Stimulated activated CD4-positive, alpha-beta T cell treated with anti-CD3 and anti-CD28 coated beads, Interleukin-4, amount 100 ng/mL, for 24 hours (primary cell): ENCODE data around the gene LAMA2.

ENCODE experiments used
- DNase-seq: peaks from one replicate; pipeline ENCODE4 v3.0.0-alpha.2; 2020

LAMA2 gene

DNA sequence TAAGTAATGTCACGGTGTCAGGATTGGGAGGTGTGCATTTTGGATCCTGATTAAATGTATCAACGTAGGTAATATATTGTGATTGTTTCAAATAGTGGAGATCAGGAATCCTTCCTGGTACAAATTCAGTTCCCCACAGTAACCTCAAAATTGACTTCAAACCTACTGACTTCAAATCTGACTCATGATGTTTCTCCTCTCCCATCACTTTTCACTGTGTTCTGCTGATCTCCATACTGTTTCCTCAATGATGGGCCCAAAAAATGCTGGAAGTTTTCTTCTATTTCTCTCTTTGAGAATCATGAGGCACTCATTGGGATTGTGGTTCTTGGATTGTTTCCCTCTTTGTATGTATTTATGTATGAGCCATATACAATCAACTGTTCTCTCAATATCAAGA lies 35.9 kb downstream of the LAMA2 start:
- no peak for DNase-seq

- no peak for DNase-seq
Observed at GRCh38 chr6:128919412-128920180, 36.7 kb downstream of the LAMA2 start.

GRCh38 chr6:128925765-128926164 lies 42.8 kb downstream of the LAMA2 start:
- DNase-seq, result no peak

- DNase-seq, result no peak
Observed at GRCh38 chr6:128929869-128930268, 46.9 kb downstream of the LAMA2 start.

DNA sequence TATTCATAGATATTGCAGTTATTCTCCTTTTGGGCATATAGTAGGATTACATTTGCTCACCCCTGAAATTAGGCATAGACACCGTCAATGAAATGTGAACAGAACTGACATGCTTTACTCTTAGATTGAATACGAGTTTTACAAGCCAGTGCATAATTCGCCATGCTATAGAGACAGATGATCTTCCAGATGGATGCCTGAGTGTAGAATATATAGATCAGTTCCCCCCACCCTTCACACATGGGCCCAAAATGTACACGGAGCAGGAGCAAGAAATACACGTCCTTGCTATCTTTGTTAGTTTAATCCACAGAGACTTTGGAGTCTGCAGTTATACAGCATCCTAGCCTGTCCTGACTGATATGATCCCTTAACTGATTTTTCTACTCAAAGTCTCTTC lies 47.4 kb downstream of the LAMA2 start:
- DNase-seq, result no peak

DNA sequence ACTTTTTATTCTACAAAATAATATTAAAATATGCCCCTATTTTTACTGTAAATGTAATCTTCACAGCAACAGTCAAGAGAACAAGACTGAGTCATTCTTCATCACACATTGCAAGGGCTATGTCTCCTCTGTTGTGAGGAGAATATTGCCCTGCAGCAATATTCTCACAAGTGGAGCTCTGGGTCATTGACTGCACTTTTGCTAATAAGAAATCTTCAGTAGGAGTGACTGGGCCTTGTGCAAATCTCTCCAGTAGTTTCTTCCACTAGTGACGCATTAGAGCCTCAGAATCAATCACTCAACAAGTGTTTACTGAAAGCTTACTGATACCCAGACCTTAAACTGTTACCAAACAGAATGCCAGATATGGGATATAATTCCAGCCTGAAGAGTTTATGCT lies 49.1 kb downstream of the LAMA2 start:
- no peak for DNase-seq

DNA sequence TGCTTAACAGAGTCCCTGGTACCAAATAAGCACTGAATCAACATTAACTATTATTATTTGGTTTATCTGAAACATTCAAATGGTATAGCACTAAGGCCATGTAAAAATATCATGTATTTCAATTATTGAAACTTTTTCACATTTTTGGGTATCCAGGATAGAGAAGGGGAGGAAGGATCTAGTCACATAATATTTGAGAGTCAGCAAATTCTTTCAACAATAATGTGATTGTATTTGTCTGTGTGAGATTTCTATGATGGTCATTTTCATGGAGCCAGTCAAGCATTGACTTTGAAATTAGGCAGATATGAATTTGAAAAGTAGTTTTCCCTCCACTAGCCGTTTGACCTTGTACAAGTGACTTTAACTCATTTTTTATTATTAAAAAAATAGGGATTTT lies 67.9 kb downstream of the LAMA2 start:
- no peak for DNase-seq

GRCh38 chr6:128952902-128953301 lies 70.0 kb downstream of the LAMA2 start:
- DNase-seq, result no peak

GRCh38 chr6:128954308-128955043 lies 71.5 kb downstream of the LAMA2 start:
- DNase-seq, result no peak

DNA sequence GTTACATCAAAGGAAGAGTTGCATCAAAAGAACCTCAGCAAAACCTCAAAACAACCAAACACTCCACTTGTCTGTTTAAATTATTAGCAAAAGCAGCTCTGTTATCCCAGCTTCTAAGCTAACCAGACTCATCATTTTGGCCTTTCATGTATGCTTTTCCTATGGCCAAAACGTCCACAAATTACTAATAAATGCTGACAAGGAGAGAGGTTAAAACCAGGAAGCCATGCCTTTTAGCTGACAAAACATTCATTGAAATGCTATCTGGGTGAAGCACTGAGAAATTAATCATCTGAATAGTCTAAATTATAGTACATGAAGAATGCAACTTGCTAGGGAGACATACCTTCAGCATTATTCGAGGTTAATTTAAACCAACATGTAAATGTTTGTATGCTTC lies 80.6 kb downstream of the LAMA2 start:
- DNase-seq, result no peak

- DNase-seq, result no peak
Observed at GRCh38 chr6:128964233-128964755, 81.4 kb downstream of the LAMA2 start.

- DNase-seq, result no peak
Observed at GRCh38 chr6:128964771-128965170, 81.8 kb downstream of the LAMA2 start.

GRCh38 chr6:128966934-128967333 lies 84.0 kb downstream of the LAMA2 start:
- DNase-seq, result no peak

GRCh38 chr6:128979071-128979470 lies 96.1 kb downstream of the LAMA2 start:
- DNase-seq, result no peak

GRCh38 chr6:128981716-128982115 lies 98.8 kb downstream of the LAMA2 start:
- DNase-seq, result no peak

DNA sequence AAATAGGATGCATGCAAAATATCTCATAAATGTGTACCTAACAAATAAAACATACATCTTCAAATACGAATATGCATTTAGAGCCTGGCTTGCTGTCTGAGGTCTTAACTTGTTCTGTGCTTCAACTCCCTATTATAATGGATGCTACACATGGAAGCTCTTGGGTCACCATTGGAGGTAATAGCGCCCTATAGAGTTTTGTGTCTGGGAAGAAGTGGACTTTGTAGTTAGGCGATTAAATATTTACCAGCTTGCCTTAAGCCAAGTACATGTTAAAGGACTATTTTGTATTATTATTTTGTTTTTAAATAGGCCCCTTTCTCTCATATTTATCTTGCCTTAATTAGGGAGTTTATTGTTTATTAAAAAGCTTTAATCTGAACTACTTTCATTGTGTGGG lies 107.4 kb downstream of the LAMA2 start:
- no peak for DNase-seq

DNA sequence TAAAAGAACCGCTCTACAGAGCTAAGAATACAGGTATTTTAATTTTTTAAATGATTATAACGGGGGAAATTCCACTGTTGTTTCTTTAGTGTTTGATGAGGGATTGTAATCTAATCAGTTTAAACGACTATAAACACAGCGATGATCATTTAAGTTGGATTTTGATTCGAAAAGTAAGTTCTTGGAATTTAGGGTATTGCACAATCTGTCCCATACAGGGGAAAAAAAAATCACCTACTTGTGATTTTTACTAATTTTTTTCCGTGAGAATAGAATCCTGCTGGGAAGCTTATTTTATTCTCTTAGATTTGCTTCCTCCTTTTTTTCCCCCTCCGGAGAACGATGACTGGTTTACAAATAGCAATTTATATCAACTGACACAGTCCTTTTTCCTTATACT lies 108.0 kb downstream of the LAMA2 start:
- no peak for DNase-seq

- no peak for DNase-seq
Observed at GRCh38 chr6:128993166-128993565, 110.2 kb downstream of the LAMA2 start.

DNA sequence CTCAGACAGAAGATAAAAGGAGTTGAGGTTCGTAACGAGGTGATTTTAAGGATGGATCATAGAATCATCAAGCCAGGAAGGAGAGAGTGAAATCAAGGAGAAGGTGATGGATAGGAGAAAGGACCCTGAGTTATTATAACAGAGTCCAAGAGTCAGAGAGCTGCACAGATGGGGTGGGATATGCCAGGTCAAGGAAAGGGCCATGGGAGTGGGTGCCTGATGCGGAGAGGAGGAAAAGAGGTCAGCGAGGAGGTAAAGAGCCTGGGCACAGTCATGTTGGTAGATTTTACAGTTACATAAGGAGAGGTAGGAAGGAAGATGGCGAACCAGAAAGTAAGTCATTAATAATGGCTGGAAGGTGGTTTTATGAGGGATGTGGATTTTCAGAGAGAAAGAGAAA lies 114.9 kb downstream of the LAMA2 start:
- no peak for DNase-seq

GRCh38 chr6:129006724-129007514 lies 124.0 kb downstream of the LAMA2 start:
- DNase-seq, result no peak

DNA sequence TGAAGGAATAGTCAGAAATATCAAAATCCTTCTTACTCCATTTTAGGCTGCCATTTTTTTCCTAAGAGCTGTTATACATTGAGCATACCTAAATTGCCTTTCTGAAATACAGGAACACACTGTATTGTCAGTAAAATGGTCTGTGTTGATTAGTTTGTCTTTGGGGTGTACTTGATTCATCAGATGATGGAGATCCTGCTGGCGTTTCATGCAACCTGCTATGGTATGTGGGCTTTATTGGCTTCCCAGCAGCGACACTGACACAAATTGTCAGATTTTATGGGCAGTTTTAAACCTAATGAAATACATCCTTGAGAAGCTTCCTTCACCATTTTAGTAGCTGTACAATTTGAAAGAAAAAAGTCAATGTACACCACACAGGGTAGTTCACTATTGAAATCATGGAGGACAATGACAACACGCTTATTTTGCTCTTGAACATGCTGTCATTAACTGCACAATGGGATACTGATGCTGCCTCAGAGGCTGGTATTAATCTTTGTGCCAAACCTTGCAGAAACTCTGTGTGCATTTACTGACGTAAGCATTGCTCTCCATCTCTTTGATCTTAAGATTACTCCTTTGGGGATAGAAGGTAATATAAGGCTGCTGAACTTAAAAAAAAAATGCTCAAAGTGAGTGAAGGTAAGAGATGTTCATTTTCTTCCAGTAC lies 124.9 kb downstream of the LAMA2 start:
- no peak for DNase-seq

DNA sequence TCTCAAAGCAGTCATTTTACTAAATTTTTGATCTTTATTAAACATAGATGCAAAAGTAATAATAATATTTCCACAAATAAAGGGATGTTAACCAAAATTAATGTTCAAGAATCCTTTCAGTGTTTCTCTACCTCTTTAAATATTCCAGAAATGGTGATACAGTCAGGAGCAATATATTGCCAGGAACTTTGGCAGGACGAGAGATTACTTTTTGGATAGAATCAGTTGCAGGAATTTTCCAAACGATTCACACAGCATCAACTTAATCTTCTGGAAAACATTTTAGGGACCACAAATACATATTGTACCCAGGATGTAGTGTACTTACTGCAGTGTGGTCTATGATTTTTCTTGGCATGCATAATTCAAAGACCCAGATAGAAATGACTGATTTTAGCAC lies 125.7 kb downstream of the LAMA2 start:
- DNase-seq, result no peak

- DNase-seq, result no peak
Observed at GRCh38 chr6:129009851-129010250, 126.9 kb downstream of the LAMA2 start.
